Transverse colon (tissue), 3 donors: Measurements from ENCODE around the gene SPG7.

ENCODE experiments used
- EP300 ChIP-seq: sonication (generic); formaldehyde crosslinking; IDR thresholded peaks from one replicate; pipeline ENCODE4 v1.6.1; 2017; ENCODE audit warnings: antibody characterized with exemption, low read depth
- POLR2A ChIP-seq: fragments of 450-650 bp; IDR thresholded peaks from one replicate; pipeline ENCODE4 v1.6.1; 2016; ENCODE audit warnings: antibody characterized with exemption, mild to moderate bottlenecking, moderate library complexity
- TF ChIP-seq, protein P1 (sequence below), 5 experiments: fragments of 200-600 bp in 3 of 5; fragments of 450-650 bp in 2 of 5; sonication (generic) in 3 of 5; IDR thresholded peaks; 1 replicate in 2 of 5; 2 replicates in 3 of 5; pipeline ENCODE4 v1.5.1; 2016 to 2017; ENCODE audit warnings: antibody characterized with exemption in 5 of 5, inconsistent platforms in 3 of 5, mild to moderate bottlenecking in 2 of 5, moderate library complexity in 1 of 5

GRCh38 chr16:89584768-89585549, 76.8 kb downstream of the SPG7 start:
- TF ChIP-seq, protein P1, sequence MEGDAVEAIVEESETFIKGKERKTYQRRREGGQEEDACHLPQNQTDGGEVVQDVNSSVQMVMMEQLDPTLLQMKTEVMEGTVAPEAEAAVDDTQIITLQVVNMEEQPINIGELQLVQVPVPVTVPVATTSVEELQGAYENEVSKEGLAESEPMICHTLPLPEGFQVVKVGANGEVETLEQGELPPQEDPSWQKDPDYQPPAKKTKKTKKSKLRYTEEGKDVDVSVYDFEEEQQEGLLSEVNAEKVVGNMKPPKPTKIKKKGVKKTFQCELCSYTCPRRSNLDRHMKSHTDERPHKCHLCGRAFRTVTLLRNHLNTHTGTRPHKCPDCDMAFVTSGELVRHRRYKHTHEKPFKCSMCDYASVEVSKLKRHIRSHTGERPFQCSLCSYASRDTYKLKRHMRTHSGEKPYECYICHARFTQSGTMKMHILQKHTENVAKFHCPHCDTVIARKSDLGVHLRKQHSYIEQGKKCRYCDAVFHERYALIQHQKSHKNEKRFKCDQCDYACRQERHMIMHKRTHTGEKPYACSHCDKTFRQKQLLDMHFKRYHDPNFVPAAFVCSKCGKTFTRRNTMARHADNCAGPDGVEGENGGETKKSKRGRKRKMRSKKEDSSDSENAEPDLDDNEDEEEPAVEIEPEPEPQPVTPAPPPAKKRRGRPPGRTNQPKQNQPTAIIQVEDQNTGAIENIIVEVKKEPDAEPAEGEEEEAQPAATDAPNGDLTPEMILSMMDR (IDR thresholded peaks at IDR 0.05): no peak
- TF ChIP-seq POLR2A (no peak), EP300 (no peak)
